GM23338 (cell line): ENCODE data around the gene PANK4. TPM values are rescaled to one million over a fixed set of nuclear protein-coding genes. Genes with fewer than 3 reads are reported as not detected.
"Not testable (repeated sequence)": the region's sequence is repeated elsewhere in the genome, so short reads cannot be mapped to it uniquely, and the experiment has no call there.

Source experiments
- ATAC-seq: fragments of 200-7000 bp; cut with Tn5 transposase; 3 replicates; pipeline ENCODE4 v1.9.1; 2020
- DNase-seq: peaks from one replicate; pipeline ENCODE4 v3.0.0-alpha.2; 2015; ENCODE audit warnings: low spot score
- H2AFZ ChIP-seq: fragments of 200-600 bp; sonication (generic); 2 replicates; pipeline ENCODE4 v1.8.0; 2016; ENCODE audit warnings: antibody characterized with exemption, mild to moderate bottlenecking, moderate library complexity
- H3F3A ChIP-seq: fragments of 200-600 bp; sonication (generic); replicated peaks from 2 replicates; pipeline ENCODE4 v1.8.0; 2017; ENCODE audit warnings: antibody characterized with exemption, mixed run types, low read depth
- H3K27ac ChIP-seq: fragments of 200-600 bp; sonication (generic); 2 replicates; pipeline ENCODE4 v1.6.1; 2016; ENCODE audit warnings: low read depth
- H3K27me3 ChIP-seq: fragments of 200-600 bp; sonication (generic); 2 replicates; pipeline ENCODE4 v1.8.0; 2016; ENCODE audit warnings: mild to moderate bottlenecking, mixed run types, moderate library complexity; ENCODE audit not compliant: insufficient read depth
- H3K36me3 ChIP-seq: fragments of 200-600 bp; sonication (generic); 2 replicates; pipeline ENCODE4 v1.8.0; 2016; ENCODE audit warnings: mild to moderate bottlenecking; ENCODE audit not compliant: insufficient read depth
- H3K4me1 ChIP-seq: fragments of 200-600 bp; sonication (generic); 2 replicates; pipeline ENCODE4 v1.8.0; 2016; ENCODE audit warnings: mild to moderate bottlenecking, moderate library complexity; ENCODE audit not compliant: insufficient read depth
- H3K4me2 ChIP-seq: fragments of 200-600 bp; sonication (generic); 2 replicates; pipeline ENCODE4 v1.7.1; 2017; ENCODE audit warnings: mixed run types
- H3K4me3 ChIP-seq: fragments of 200-600 bp; sonication (generic); 2 replicates; pipeline ENCODE4 v1.6.1; 2016; ENCODE audit warnings: mixed run types
- H3K79me2 ChIP-seq: fragments of 200-600 bp; sonication (generic); replicated peaks from 2 replicates; pipeline ENCODE4 v1.8.0; 2017; ENCODE audit warnings: mild to moderate bottlenecking; ENCODE audit not compliant: insufficient read depth
- H3K9me2 ChIP-seq: fragments of 200-600 bp; sonication (generic); 2 replicates; pipeline ENCODE4 v1.8.0; 2017; ENCODE audit not compliant: insufficient read depth
- H4K20me1 ChIP-seq: fragments of 200-600 bp; sonication (generic); replicated peaks from 2 replicates; pipeline ENCODE4 v1.8.0; 2017; ENCODE audit warnings: mild to moderate bottlenecking; ENCODE audit not compliant: insufficient read depth
- H3K27ac Mint-ChIP-seq: 2 replicates; pipeline ENCODE4 v1.8.0; 2020; ENCODE audit warnings: inconsistent platforms, mild to moderate bottlenecking, moderate library complexity, mixed read lengths
- H3K27me3 Mint-ChIP-seq: 3 replicates; pipeline ENCODE4 v1.8.0; 2022; ENCODE audit warnings: low read depth, mild to moderate bottlenecking, moderate library complexity, mixed read lengths, inconsistent platforms; ENCODE audit not compliant: insufficient read depth, poor library complexity
- H3K36me3 Mint-ChIP-seq: 3 replicates; pipeline ENCODE4 v1.8.0; 2021; ENCODE audit warnings: low read depth, mild to moderate bottlenecking, inconsistent platforms, moderate library complexity, mixed read lengths
- H3K4me1 Mint-ChIP-seq: 3 replicates; pipeline ENCODE4 v1.8.0; 2020; ENCODE audit warnings: mild to moderate bottlenecking, inconsistent platforms, mixed read lengths
- H3K4me3 Mint-ChIP-seq: 3 replicates; pipeline ENCODE4 v1.8.0; 2021; ENCODE audit warnings: moderate library complexity, mild to moderate bottlenecking, inconsistent platforms, mixed read lengths
- H3K9me3 Mint-ChIP-seq: 3 replicates; pipeline ENCODE4 v1.8.0; 2020; ENCODE audit warnings: moderate library complexity, mild to moderate bottlenecking, inconsistent platforms, mixed read lengths
- CREB1 ChIP-seq: fragments of 250-450 bp; sonication (Bioruptor Pico); IDR thresholded peaks from 2 replicates; pipeline ENCODE4 v1.5.0; 2020; ENCODE audit warnings: low read depth, mild to moderate bottlenecking, moderate library complexity
- CTCF ChIP-seq, 2 experiments: fragments of 200-600 bp in 1 of 2; sonication (generic) in 1 of 2; conservative IDR thresholded peaks; 2 replicates each; pipeline versions ENCODE4 v1.5.1 to v1.6.1; 2016 to 2017; ENCODE audit warnings: antibody characterized with exemption in 2 of 2, low read depth in 2 of 2, mild to moderate bottlenecking in 2 of 2, moderate library complexity in 1 of 2
- EZH2phosphoT487 ChIP-seq: fragments of 200-600 bp; sonication (generic); IDR thresholded peaks from one replicate; pipeline ENCODE4 v1.8.1; 2018; ENCODE audit warnings: antibody characterized with exemption; ENCODE audit not compliant: unreplicated experiment
- JUNB ChIP-seq: IDR thresholded peaks from one replicate; pipeline ENCODE4 v1.6.1; 2016; ENCODE audit warnings: antibody characterized with exemption; ENCODE audit not compliant: unreplicated experiment
- NANOG ChIP-seq: IDR thresholded peaks from 2 replicates; pipeline ENCODE4 v1.6.1; 2016; ENCODE audit warnings: antibody characterized with exemption, borderline replicate concordance
- POLR2AphosphoS5 ChIP-seq: IDR thresholded peaks from 2 replicates; pipeline ENCODE4 v1.6.1; 2016; ENCODE audit warnings: antibody characterized with exemption, low read depth
- REST ChIP-seq: IDR thresholded peaks from one replicate; pipeline ENCODE4 v1.6.1; 2018; ENCODE audit warnings: antibody characterized with exemption; ENCODE audit not compliant: unreplicated experiment
- STAT1 ChIP-seq: IDR thresholded peaks from one replicate; pipeline ENCODE4 v1.6.1; 2016; ENCODE audit warnings: antibody characterized with exemption; ENCODE audit not compliant: unreplicated experiment
- ZNF114 ChIP-seq: fragments of 250-450 bp; sonication (Bioruptor Pico); IDR thresholded peaks from 2 replicates; pipeline ENCODE4 v1.5.0; 2020; ENCODE audit warnings: mild to moderate bottlenecking, moderate library complexity
- ZNF331 ChIP-seq: fragments of 250-450 bp; sonication (Bioruptor Pico); IDR thresholded peaks from 2 replicates; pipeline ENCODE4 v1.5.0; 2020; ENCODE audit warnings: low read depth, mild to moderate bottlenecking, moderate library complexity
- polyA plus RNA-seq: library from polyadenylated mRNA; unstranded; fragments of >200 nt; fragmentation: Nextera tagmentation; extraction: Ambion mirVana; gene quantifications from 2 replicates; pipeline ENCODE4 v1.2.1, GENCODE V29; 2016
- total RNA-seq: library from RNA; depleted of rRNA; stranded (reverse); fragments of >200 nt; shearing (Covaris generic); gene quantifications from 2 replicates; pipeline ENCODE4 v1.2.3, GENCODE V29; 2014

PANK4 gene
- total and polyA plus RNA-seq, 2 experiments from 2014 or later, result 25.8 to 43.7 TPM

GRCh38 chr1:2569060-2569459 lies 42.7 kb upstream of the PANK4 start (continued):
- TF ChIP-seq ZNF331 (CRISPR knock-in tag) (no peak), JUNB (no peak), POLR2AphosphoS5 (no peak)

- not testable (repeated sequence) for H3K4me1 Mint-ChIP-seq, H3K4me3 ChIP-seq, H4K20me1 ChIP-seq, H3K36me3 ChIP-seq, ATAC-seq, H3K27ac ChIP-seq, DNase-seq, H3K9me3 Mint-ChIP-seq, H2AFZ ChIP-seq, H3K79me2 ChIP-seq, H3K4me2 ChIP-seq, H3K4me3 Mint-ChIP-seq, H3K9me2 ChIP-seq, H3K27ac Mint-ChIP-seq, H3K36me3 Mint-ChIP-seq, H3K4me1 ChIP-seq, H3F3A ChIP-seq, H3K27me3 ChIP-seq
- H3K27me3 Mint-ChIP-seq, result peaks cover 14% of the 10 kb centered on the region
These were observed 41.9 kb upstream of the PANK4 start for GRCh38 chr1:2568187-2568816.

- Mint-ChIP-seq H3K27me3 (peaks cover 14% of the 10 kb centered on the region), H3K4me3 (no peak overlapping the region), H3K4me1 (peaks cover 3% of the 10 kb centered on the region), H3K27ac (no peak overlapping the region), H3K36me3 (no peaks in the 10 kb centered on the region), H3K9me3 (no peaks in the 10 kb centered on the region; the same call in 2 of the 3 replicates)
- Histone ChIP-seq H3K27me3 (no peaks in the 10 kb centered on the region), H3K27ac (no peak overlapping the region), H3F3A (no peaks in the 10 kb centered on the region), H3K4me1 (no peaks in the 10 kb centered on the region), H3K9me2 (0 out of 2 replicates have a peak, but pooled peaks cover under 1% of the 10 kb centered on the region), H3K4me2 (no peak overlapping the region), H2AFZ (no peak overlapping the region), H3K79me2 (no peaks in the 10 kb centered on the region), H4K20me1 (no peaks in the 10 kb centered on the region), H3K36me3 (no peaks in the 10 kb centered on the region), H3K4me3 (no peak overlapping the region)
- DNase-seq (no peak), ATAC-seq (no peak)
- TF ChIP-seq CTCF (conservative IDR thresholded peaks at IDR 0.05; ENCODE audit: low read depth in 2 of 2) (no peak), JUNB (no peak), ZNF114 (CRISPR knock-in tag) (no peak), ZNF331 (CRISPR knock-in tag) (no peak), REST (no peak), NANOG (no peak), EZH2phosphoT487 (no peak), STAT1 (no peak), CREB1 (CRISPR knock-in tag) (no peak)
These were observed 40.8 kb upstream of the PANK4 start for GRCh38 chr1:2567083-2567679.
